Liver (tissue), 3 donors: ENCODE data around the gene ERCC3.

Experiments
- CTCF ChIP-seq: fragments of 150-350 bp; IDR thresholded peaks from 2 replicates; pipeline ENCODE4 v1.5.1; 2017; ENCODE audit warnings: improper control_type of control experiment, low read depth, low read length; ENCODE audit not compliant: missing input control
- EGR1 ChIP-seq, 2 donors: IDR thresholded peaks; 2 replicates each; pipeline ENCODE4 v1.6.1; 2016 to 2018; ENCODE audit warnings: antibody characterized with exemption in 2 of 2, low read depth in 2 of 2
- GABPA ChIP-seq, 2 donors: IDR thresholded peaks in 1 of 2; conservative IDR thresholded peaks in 1 of 2; 2 replicates each; pipeline ENCODE4 v1.6.1; 2016; ENCODE audit warnings: antibody characterized with exemption in 2 of 2, mild to moderate bottlenecking in 1 of 2, moderate library complexity in 1 of 2
- MAX ChIP-seq: IDR thresholded peaks from 2 replicates; pipeline ENCODE4 v1.6.1; 2016; ENCODE audit warnings: antibody characterized with exemption
- RAD21 ChIP-seq, 2 donors: IDR thresholded peaks; 2 replicates each; pipeline ENCODE4 v1.6.1; 2016; ENCODE audit warnings: antibody characterized with exemption in 2 of 2, mild to moderate bottlenecking in 2 of 2
- SP1 ChIP-seq: IDR thresholded peaks from 2 replicates; pipeline ENCODE4 v1.6.1; 2018; ENCODE audit warnings: antibody characterized with exemption, mild to moderate bottlenecking
- TAF1 ChIP-seq: conservative IDR thresholded peaks from 2 replicates; pipeline ENCODE4 v1.6.1; 2016; ENCODE audit warnings: antibody characterized with exemption, mild to moderate bottlenecking
- ZBTB33 ChIP-seq: IDR thresholded peaks from 2 replicates; pipeline ENCODE4 v1.6.1; 2016; ENCODE audit warnings: antibody characterized with exemption
- donor health status: healthy.
- donor health status: healthy.

- no peak for TF ChIP-seq CTCF
- no peak for TF ChIP-seq SP1
- TF ChIP-seq ZBTB33 = no peak
- TF ChIP-seq GABPA (IDR thresholded peaks at IDR 0.05 in 1 of 2, conservative IDR thresholded peaks at IDR 0.05 in 1 of 2) = no peak
- no peak for TF ChIP-seq EGR1 (IDR thresholded peaks at IDR 0.05; ENCODE audit: low read depth in 2 of 2)
- no peak for TF ChIP-seq TAF1
- no peak for TF ChIP-seq RAD21 (IDR thresholded peaks at IDR 0.05)
- TF ChIP-seq MAX = no peak
These were observed 32.0 kb downstream of the ERCC3 start for GRCh38 chr2:127261804-127262406.
